Stimulated activated CD4-positive, alpha-beta T cell treated with anti-CD3 and anti-CD28 coated beads, TNF-alpha, amount 100 ng/mL, for 1 hour (primary cell): ENCODE results near the gene GRID2IP.
A peak's percentile ranks its signal among the peaks of the same experiment; 100 is the strongest.
"Not testable (repeated sequence)": the region's sequence is repeated elsewhere in the genome, so short reads cannot be mapped to it uniquely, and the experiment has no call there.

ENCODE experiments used
- DNase-seq, 3 donors: peaks; one replicate each; pipeline ENCODE4 v3.0.0-alpha.2; 2020; ENCODE audit warnings: low read depth in 3 of 3, low spot score in 1 of 3

GRID2IP gene

DNA sequence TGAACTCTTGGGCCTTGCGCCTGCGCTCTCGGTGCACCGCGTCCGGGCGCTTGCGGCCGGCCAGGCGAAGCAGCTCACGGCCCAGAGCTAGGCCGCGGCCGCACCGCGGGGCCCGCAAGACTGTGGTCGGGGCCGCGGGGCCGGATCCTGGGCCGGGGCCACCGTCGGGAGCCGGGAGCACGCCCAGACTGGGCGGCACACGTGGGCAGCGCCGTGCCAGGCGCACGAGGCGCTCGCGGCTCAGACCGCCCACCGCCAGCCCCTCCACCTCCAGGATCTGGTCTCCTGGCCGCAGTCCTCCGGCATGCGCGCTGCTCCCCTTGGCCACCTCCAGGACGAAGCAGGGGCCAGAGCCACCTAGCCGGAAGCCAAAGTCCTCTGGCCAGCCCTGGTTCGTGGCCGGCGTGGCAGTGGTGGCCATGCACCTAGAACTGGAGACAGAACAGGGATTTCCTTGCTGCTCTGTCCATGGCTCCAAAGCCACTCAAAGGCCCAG lies at the start of gene GRID2IP:
Gene GRID2IP (minus strand): TSS at position 446 of the 496 bp plus-strand sequence. CDS start 25 bp downstream, at position 421.
- no peak for DNase-seq

DNA sequence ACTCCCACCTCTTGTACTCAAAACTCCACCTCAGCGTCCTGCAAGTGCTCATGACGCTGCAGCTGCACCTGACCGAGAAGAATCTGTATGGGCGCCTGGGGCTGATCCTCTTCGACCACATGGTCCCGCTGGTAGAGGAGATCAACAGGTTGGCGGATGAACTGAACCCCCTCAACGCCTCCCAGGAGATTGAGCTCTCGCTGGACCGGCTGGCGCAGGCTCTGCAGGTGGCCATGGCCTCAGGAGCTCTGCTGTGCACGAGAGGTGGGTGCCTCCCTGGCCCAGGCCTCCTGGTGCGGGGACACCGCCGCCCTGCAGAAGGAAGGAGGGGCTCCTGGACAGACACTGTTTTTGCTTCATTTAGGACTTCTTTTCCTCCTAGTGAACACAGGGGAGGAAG lies 48.8 kb upstream of the GRID2IP start:
- no peak for DNase-seq

DNA sequence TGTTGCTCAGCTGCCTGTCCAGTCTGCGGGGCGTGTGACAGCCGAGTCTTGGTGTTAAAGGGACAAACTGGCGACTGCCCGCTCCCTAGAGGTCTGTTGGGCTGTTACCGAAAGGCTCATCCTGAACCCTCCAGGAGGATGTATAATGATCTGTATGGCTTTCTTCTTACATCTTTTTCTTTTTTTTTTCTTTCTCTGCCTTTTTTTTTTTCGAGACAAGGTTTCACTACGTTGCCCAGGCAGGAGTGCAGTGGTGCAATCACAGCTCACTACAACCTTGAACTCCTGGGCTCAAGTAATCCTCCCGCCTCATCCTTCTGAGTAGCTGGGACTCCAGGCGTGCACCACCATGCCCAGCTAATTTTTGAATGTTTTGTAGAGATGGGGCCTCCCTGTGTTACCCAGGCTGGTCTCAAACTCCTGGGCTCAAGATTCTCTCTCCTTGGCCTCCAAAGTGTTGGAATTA lies 39.4 kb upstream of the GRID2IP start:
- DNase-seq, result no peak

GRCh38 chr7:6589829-6590644 lies 38.8 kb upstream of the GRID2IP start, which contains the start of gene INTS15:
Gene INTS15, plus strand, starts transcription at chr7:6590021. Its CDS starts 263 bp downstream, at chr7:6590284.
- peak; percentile 45 to 76 (median 70) for DNase-seq

GRCh38 chr7:6589151-6589828 lies 38.0 kb upstream of the GRID2IP start:
- DNase-seq, result no peak

- no peak for DNase-seq
These were observed 37.3 kb upstream of the GRID2IP start for GRCh38 chr7:6588566-6588965.

- DNase-seq, result not testable (repeated sequence)
These were observed 34.6 kb upstream of the GRID2IP start for GRCh38 chr7:6585746-6586432.

DNA sequence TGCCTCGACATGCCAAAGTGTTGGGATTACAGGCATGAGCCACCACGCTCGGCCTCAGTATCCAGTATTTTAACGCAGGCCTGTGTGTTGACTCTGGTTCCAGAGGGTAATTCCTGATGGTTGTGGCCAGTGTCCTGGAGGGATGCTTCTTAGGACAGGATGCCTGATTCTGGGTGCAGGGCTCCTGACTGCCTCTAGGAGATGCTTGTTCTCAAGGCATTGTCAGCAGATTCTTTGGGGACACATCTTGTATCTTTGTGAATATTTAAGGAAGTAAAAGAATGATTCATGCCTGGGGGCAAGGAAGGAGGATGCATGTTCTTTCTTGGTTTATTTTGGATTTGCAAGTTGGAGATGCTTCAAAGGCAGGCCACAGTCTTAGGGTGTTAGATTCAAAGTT lies 28.2 kb upstream of the GRID2IP start:
- DNase-seq, result no peak

GRCh38 chr7:6578114-6579084 lies 27.1 kb upstream of the GRID2IP start:
- DNase-seq, result no peak

GRCh38 chr7:6577369-6578113 lies 26.3 kb upstream of the GRID2IP start, which contains the start of gene ZDHHC4:
Gene ZDHHC4, plus strand, starts transcription at chr7:6577454. Its CDS starts 3,108 bp downstream, at chr7:6580562.
- DNase-seq, result peak; percentile 59 to 77 (median 64)

GRCh38 chr7:6576867-6577368 lies 25.7 kb upstream of the GRID2IP start:
- not testable (repeated sequence) for DNase-seq

- DNase-seq, result no peak
These were observed 25.0 kb upstream of the GRID2IP start for GRCh38 chr7:6576024-6576866.

GRCh38 chr7:6575281-6576023 lies 24.2 kb upstream of the GRID2IP start:
- DNase-seq, result no peak

- no peak for DNase-seq
These were observed 20.0 kb upstream of the GRID2IP start for GRCh38 chr7:6571160-6571779.

GRCh38 chr7:6567886-6568285 lies 16.6 kb upstream of the GRID2IP start:
- no peak for DNase-seq

DNA sequence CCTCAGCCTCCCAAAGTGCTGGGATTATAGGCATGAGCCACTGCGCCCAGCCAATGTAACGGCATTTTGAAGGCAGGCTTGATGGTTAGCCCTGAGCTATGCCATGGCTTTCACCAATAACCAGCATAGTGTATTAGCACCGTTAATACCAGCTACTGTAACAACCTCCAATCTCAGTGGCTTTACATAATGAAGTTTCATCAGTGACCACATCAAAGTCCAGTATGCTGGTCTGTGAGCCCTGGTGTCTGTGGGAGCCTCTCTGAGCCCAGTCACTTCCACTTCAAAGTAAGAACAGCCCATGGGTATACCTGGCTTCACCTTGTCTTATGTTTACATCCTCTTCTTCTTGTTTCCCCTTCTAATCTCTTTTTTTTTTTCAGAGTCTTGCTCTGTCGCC lies 14.4 kb upstream of the GRID2IP start:
- no peak for DNase-seq
